Motor neuron (in vitro differentiated cells): ENCODE data around the gene RBMS3. TPM values are rescaled to one million over a fixed set of nuclear protein-coding genes. Genes with fewer than 3 reads are reported as not detected.

Experiments
- ATAC-seq, 8 experiments: fragments of 200-7000 bp; cut with Tn5 transposase; replicated peaks in 6 of 8; 2 replicates each; pipeline ENCODE4 v1.8.0; 2021; ENCODE audit warnings: mild to moderate bottlenecking in 8 of 8, moderate library complexity in 8 of 8
- H3K27ac ChIP-seq, 2 donors: fragments of 250-450 bp; sonication (Bioruptor Pico); 2 replicates each; pipeline ENCODE4 v1.9.0; 2021; ENCODE audit warnings: antibody characterized with exemption in 2 of 2, mild to moderate bottlenecking in 2 of 2, moderate library complexity in 1 of 2
- H3K4me1 ChIP-seq, 2 donors: fragments of 250-450 bp; sonication (Bioruptor Pico); replicated peaks in 1 of 2; 2 replicates each; pipeline ENCODE4 v1.6.1; 2021; ENCODE audit warnings: antibody characterized with exemption in 2 of 2, mild to moderate bottlenecking in 2 of 2, moderate library complexity in 1 of 2
- H3K4me3 ChIP-seq, 5 donors: fragments of 250-450 bp; sonication (Bioruptor Pico); 2 replicates each; pipeline ENCODE4 v1.9.0; 2021; ENCODE audit warnings: antibody characterized with exemption in 5 of 5, mild to moderate bottlenecking in 5 of 5, moderate library complexity in 4 of 5
- WGBS, 10 experiments: fragments of 450-650 bp; shearing (Covaris generic); methylation state at CpG; one replicate each; pipeline ENCODE4 v1.0.0; 2022; 5-methylcytosine and 5-hydroxymethylcytosine counted together
- in situ Hi-C, 9 experiments: fragments of 400-800 bp; cut with MboI; loops; one replicate each; pipeline ENCODE4 v1.15.0; 2021; ENCODE audit warnings: low sequenced_read_pairs in 9 of 9, low pct_unique_long_range_greater_than_20kb in 2 of 9; ENCODE audit not compliant: unreplicated experiment in 9 of 9
- total RNA-seq, 8 experiments: library from RNA; unstranded; fragments of 300-600 nt; gene quantifications; 2 replicates each; pipeline versions ENCODE4 v1.2.3 to v1.2.4, GENCODE V29; 2022

Gene RBMS3
- total RNA-seq, 8 experiments from 2014 or later = 11.0 to 63.7 (median 16.7) TPM

GRCh38 chr3:29337565-29337964 lies 56.7 kb downstream of the RBMS3 start:
- Histone ChIP-seq H3K4me3 (no peak overlapping the region), H3K27ac (no peak overlapping the region), H3K4me1 (peaks cover 29 to 44% of the 10 kb centered on the region in 2 donors)
- in situ Hi-C loops = no loop called here
- no peak for ATAC-seq

- in situ Hi-C loops = no loop called here
- peaks cover 29 to 40% of the 10 kb centered on the region in 2 donors for H3K4me1 ChIP-seq
- no peak overlapping the region for H3K27ac ChIP-seq
- no peak overlapping the region for H3K4me3 ChIP-seq
- peak in 3 of 8 experiments; percentile 40 to 59 (median 50) for ATAC-seq
Measured at GRCh38 chr3:29338377-29338776, 57.5 kb downstream of the RBMS3 start.

- ATAC-seq = peak in 5 of 8 experiments; percentile 13 to 88 (median 83)
- in situ Hi-C loops = no loop called here
- 35 to 93% (median 75%) methylated on average over 2 to 7 of the region's 8 CpGs; no CpG with 5 or more reads in 1 of the 10 experiments for WGBS, 10 experiments
- H3K4me1 ChIP-seq = peaks cover 29 to 33% of the 10 kb centered on the region in 2 donors
- H3K27ac ChIP-seq = no peak overlapping the region
- no peak overlapping the region for H3K4me3 ChIP-seq
Measured at GRCh38 chr3:29339016-29339833, 58.4 kb downstream of the RBMS3 start.

- Histone ChIP-seq H3K27ac (no peak overlapping the region), H3K4me1 (peaks cover 19 to 23% of the 10 kb centered on the region in 2 donors), H3K4me3 (no peak overlapping the region)
- no peak for ATAC-seq
- in situ Hi-C loops = no loop called here
- 78 to 94% (median 92%) methylated on average over 2 to 3 of the region's 3 CpGs; no CpG with 5 or more reads in 2 of the 10 experiments for WGBS, 10 experiments
Measured at GRCh38 chr3:29344154-29344553, 63.3 kb downstream of the RBMS3 start.

GRCh38 chr3:29344935-29345334 lies 64.1 kb downstream of the RBMS3 start:
- Histone ChIP-seq H3K4me3 (no peak overlapping the region), H3K4me1 (peaks cover 11 to 18% of the 10 kb centered on the region in 2 donors), H3K27ac (no peak overlapping the region)
- WGBS, 10 experiments = 0 to 100% (median 50%) methylated on average over 1 of the region's 1 CpG; no CpG with 5 or more reads in 2 of the 10 experiments
- in situ Hi-C loops = no loop called here
- ATAC-seq = peak in 3 of 8 experiments; percentile 52 to 82 (median 56)

- H3K4me1 ChIP-seq = peaks cover 11 to 18% of the 10 kb centered on the region in 2 donors
- H3K27ac ChIP-seq = no peak overlapping the region
- 0 to 88% (median 58%) methylated on average over 1 to 3 of the region's 3 CpGs for WGBS, 10 experiments
- no peak overlapping the region for H3K4me3 ChIP-seq
- in situ Hi-C loops = no loop called here
- ATAC-seq = peak in 3 of 8 experiments; percentile 3 to 19 (median 7)
Measured at GRCh38 chr3:29345516-29346300, 64.8 kb downstream of the RBMS3 start.

GRCh38 chr3:29346828-29347227 lies 66.0 kb downstream of the RBMS3 start:
- H3K27ac ChIP-seq = no peak overlapping the region
- in situ Hi-C loops = no loop called here
- H3K4me1 ChIP-seq = peaks cover 11 to 18% of the 10 kb centered on the region in 2 donors
- H3K4me3 ChIP-seq = no peak overlapping the region
- WGBS, 10 experiments = 57 to 100% (median 82%) methylated on average over 1 of the region's 1 CpG; no CpG with 5 or more reads in 2 of the 10 experiments
- ATAC-seq = peak in 1 of 8 experiments; percentile 52

- ATAC-seq = peak in 1 of 8 experiments; percentile 20
- in situ Hi-C loops = no loop called here
- Histone ChIP-seq H3K4me1 (peaks cover 11 to 18% of the 10 kb centered on the region in 2 donors), H3K27ac (no peak overlapping the region), H3K4me3 (no peak overlapping the region)
- WGBS, 10 experiments = 4 to 79% (median 55%) methylated on average over 2 to 5 of the region's 5 CpGs; no CpG with 5 or more reads in 2 of the 10 experiments
Measured at GRCh38 chr3:29347412-29347811, 66.5 kb downstream of the RBMS3 start.

- in situ Hi-C loops = no loop called here
- no peak overlapping the region for H3K27ac ChIP-seq
- H3K4me1 ChIP-seq = peaks cover 11 to 18% of the 10 kb centered on the region in 2 donors
- no peak overlapping the region for H3K4me3 ChIP-seq
- WGBS, 10 experiments = 54 to 93% (median 88%) methylated on average over 2 to 4 of the region's 4 CpGs
- ATAC-seq = no peak
Measured at GRCh38 chr3:29348316-29348715, 67.4 kb downstream of the RBMS3 start.

- H3K27ac ChIP-seq = no peak overlapping the region
- in situ Hi-C loops = no loop called here
- peaks cover 11 to 18% of the 10 kb centered on the region in 2 donors for H3K4me1 ChIP-seq
- no peak overlapping the region for H3K4me3 ChIP-seq
- no peak for ATAC-seq
- 39 to 100% (median 44%) methylated on average over 1 to 2 of the region's 2 CpGs; no CpG with 5 or more reads in 5 of the 10 experiments for WGBS, 10 experiments
Measured at GRCh38 chr3:29349049-29349448, 68.2 kb downstream of the RBMS3 start.

GRCh38 chr3:29353807-29354206 lies 72.9 kb downstream of the RBMS3 start:
- no peaks in the 10 kb centered on the region for H3K4me1 ChIP-seq
- ATAC-seq = no peak
- 8 to 100% (median 100%) methylated on average over 1 of the region's 1 CpG; no CpG with 5 or more reads in 1 of the 10 experiments for WGBS, 10 experiments
- H3K27ac ChIP-seq = no peak overlapping the region
- no peak overlapping the region for H3K4me3 ChIP-seq
- in situ Hi-C loops = no loop called here

GRCh38 chr3:29354894-29355293 lies 74.0 kb downstream of the RBMS3 start:
- peak in 1 of 8 experiments; percentile 45 for ATAC-seq
- Histone ChIP-seq H3K27ac (no peak overlapping the region), H3K4me1 (no peaks in the 10 kb centered on the region), H3K4me3 (no peak overlapping the region)
- in situ Hi-C loops = no loop called here

GRCh38 chr3:29356062-29356461 lies 75.2 kb downstream of the RBMS3 start:
- H3K4me1 ChIP-seq = no peaks in the 10 kb centered on the region
- 88 to 100% (median 98%) methylated on average over 1 to 3 of the region's 3 CpGs; no CpG with 5 or more reads in 2 of the 10 experiments for WGBS, 10 experiments
- no peak overlapping the region for H3K27ac ChIP-seq
- H3K4me3 ChIP-seq = no peak overlapping the region
- in situ Hi-C loops = no loop called here
- ATAC-seq = no peak
